Jurkat, Clone E6-1 (cell line): Measurements from ENCODE around the gene FUCA1.
"Not testable (repeated sequence)": the region's sequence is repeated elsewhere in the genome, so short reads cannot be mapped to it uniquely, and the experiment has no call there.

ENCODE experiments used
- DNase-seq: peaks from one replicate; pipeline ENCODE4 v3.0.0-alpha.2; 2011; ENCODE audit warnings: low read depth, low spot score
- H3K4me3 ChIP-seq: 2 replicates; pipeline ENCODE4 v1.5.1; 2011; ENCODE audit warnings: mild to moderate bottlenecking, low read length, control low read depth, moderate library complexity

The FUCA1 gene

DNA sequence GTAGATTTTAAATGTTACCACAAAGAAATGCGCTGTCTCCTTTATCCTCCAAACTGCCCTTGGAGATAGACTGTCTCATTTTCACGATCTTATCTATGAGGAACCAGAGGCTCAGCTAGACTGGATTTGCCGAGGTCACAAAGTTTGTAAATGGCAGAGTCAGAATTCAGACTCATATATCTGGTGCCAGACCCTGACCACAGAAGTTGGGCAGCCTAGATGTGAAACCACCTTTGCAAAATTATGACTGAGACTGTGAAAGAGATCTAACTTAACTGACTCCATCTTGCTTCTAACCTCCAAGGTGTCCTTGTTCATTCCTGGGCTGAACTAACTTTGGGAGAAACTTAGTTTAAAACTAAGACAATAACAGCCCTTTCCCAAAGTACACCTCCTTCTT is 31.0 kb upstream of the FUCA1 start:
- no peak for DNase-seq
- no peak overlapping the region for H3K4me3 ChIP-seq

- no peak overlapping the region for H3K4me3 ChIP-seq
- no peak for DNase-seq
These were observed 29.0 kb upstream of the FUCA1 start for GRCh38 chr1:23897083-23897482.

GRCh38 chr1:23896491-23896890 is 28.4 kb upstream of the FUCA1 start:
- H3K4me3 ChIP-seq = 0 out of 2 replicates have a peak overlapping the region, but pooled peaks have one; percentile 2
- DNase-seq = peak; percentile 95

- no peak overlapping the region for H3K4me3 ChIP-seq
- DNase-seq = no peak
These were observed 27.9 kb upstream of the FUCA1 start for GRCh38 chr1:23895993-23896392.

- no peak overlapping the region for H3K4me3 ChIP-seq
- DNase-seq = no peak
These were observed 27.0 kb upstream of the FUCA1 start for GRCh38 chr1:23895082-23895481.

GRCh38 chr1:23889074-23889473 is 21.0 kb upstream of the FUCA1 start:
- no peak for DNase-seq
- H3K4me3 ChIP-seq = no peak overlapping the region

GRCh38 chr1:23885222-23885621 is 17.1 kb upstream of the FUCA1 start:
- no peak overlapping the region for H3K4me3 ChIP-seq
- DNase-seq = no peak

DNA sequence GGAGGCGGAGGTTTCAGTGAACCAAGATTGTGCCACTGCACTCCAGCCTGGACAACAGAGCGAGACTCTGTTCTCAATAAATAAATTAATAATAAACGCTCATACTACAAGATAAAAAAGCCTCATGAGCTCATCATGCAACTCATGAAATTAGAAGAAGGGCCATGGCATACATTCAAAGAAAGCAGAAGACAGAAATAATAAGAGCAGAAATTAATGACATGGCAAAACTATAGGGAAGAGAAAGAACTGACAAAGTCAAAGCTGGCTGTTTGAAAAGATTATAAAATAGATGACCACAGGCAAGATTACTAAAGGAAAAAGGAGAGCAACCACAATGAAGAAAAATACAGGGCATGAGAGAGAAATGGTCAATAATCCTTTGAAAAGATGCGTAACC is 14.7 kb upstream of the FUCA1 start:
- DNase-seq = no peak
- H3K4me3 ChIP-seq = no peak overlapping the region

DNA sequence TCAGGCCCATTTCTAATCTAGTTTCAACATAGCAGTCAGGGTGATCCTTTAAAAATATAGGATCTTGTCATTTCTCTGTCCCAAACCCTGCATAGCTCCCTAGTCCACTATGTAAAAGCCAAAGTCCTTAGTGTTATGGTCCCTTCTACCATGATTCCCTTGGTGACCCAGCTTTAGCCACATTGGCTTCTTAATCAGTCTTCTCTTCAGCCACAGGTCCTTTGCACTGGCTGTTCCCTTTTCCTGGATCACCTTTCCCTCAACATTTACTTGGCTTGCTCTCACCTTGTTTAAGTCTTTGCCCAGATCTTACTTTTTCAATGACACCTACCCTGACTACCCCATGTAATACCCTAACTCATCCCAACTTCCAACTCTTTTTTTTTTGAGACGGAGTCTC is 11.7 kb upstream of the FUCA1 start:
- no peak for DNase-seq
- H3K4me3 ChIP-seq = no peak overlapping the region

- H3K4me3 ChIP-seq = no peak overlapping the region
- DNase-seq = no peak
These were observed 10.6 kb upstream of the FUCA1 start for GRCh38 chr1:23878668-23879067.

DNA sequence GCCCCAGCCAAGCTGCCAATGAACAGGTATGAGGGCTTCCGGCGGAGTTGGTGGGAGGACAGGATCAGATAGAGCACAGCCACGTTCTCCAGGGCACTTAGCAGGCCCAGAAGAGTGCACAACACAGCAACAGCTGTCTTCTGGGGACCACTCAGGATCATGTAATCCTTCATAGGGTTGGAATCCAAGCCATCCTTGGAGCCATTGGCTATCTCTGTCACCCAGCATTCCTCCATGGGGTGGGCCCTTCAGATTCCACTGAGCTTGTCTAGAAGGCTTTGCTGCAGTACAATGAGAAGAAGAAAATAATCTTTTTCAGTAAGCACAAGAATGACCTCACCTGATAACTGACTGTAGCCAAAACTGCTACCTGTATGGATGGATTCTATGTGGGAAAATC is 7.3 kb upstream of the FUCA1 start:
- H3K4me3 ChIP-seq = no peak overlapping the region

DNA sequence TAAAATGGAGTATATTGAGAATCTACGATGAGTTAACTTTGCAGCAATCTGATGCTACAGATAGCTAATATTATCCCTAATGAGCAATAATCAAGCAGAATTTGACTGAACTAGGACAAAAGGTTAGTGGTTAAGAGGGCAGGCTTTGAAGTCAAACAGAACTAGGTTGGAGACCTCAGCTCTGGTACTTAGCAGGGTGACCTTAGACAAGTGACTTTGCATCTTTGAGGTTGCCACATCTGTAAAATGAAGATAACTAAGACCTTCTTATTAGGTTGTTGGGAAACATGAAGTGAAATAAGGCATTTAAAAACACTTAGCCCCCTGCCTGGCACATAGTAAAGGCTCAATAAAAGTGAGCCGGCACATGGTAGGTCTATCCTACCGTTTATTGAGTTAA is 4.3 kb upstream of the FUCA1 start:
- DNase-seq = no peak
- no peak overlapping the region for H3K4me3 ChIP-seq

More for the DNA sequence above, 7.3 kb upstream of the FUCA1 start:
- DNase-seq = no peak

DNA sequence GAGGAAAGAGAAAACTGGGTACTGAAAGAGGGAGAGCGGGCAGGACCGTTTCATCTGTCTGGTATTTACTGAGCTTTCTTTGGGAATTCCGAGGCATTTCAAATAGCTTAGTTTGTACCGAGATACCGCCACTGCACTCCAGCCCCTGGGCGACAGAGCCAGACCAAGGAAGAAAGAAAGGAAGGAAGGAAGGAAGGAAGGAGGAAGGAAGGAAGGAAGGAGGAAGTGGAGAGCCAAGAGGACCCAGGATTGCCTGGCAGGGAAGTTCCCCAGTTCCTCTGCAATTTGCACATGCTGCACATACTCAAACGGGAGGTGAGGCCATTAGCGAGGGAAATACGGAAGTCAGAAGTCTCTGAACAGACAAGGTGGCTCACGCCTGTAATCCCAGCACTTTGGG is 961 bp upstream of the FUCA1 start:
- no peak for DNase-seq
- H3K4me3 ChIP-seq = no peak overlapping the region

DNA sequence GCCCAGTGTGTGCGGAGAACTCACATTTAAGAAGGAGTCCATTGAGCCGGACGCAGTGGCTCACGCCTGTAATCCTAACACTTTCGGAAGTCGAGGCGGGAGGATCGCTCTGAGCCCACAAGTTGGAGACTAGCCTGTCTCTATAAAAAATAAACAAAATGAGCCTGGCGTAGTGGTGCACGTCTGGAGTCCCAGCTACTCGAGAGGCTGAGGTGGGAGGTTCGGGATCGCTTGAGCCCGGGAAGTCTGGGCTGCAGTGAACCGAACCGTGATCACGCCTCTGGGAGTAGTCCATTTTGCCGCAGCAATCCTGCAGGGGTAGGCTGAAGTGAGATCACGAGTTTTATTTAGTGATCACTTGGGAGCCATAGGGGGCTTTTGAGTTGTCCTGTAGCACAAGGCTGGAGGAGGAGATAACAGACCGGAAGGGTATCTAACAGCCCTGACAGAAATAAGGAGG is 497 bp upstream of the FUCA1 start:
- DNase-seq = no peak
- peak overlapping the region; percentile 76 for H3K4me3 ChIP-seq

- peak overlapping the region; percentile 76 for H3K4me3 ChIP-seq
- no peak for DNase-seq
These were observed 572 bp downstream of the FUCA1 start for GRCh38 chr1:23867542-23867894.

GRCh38 chr1:23865543-23865930 is 2.6 kb downstream of the FUCA1 start:
- DNase-seq = no peak
- no peak overlapping the region for H3K4me3 ChIP-seq

GRCh38 chr1:23864801-23865542 is 3.1 kb downstream of the FUCA1 start:
- no peak for DNase-seq
- H3K4me3 ChIP-seq = no peak overlapping the region

DNA sequence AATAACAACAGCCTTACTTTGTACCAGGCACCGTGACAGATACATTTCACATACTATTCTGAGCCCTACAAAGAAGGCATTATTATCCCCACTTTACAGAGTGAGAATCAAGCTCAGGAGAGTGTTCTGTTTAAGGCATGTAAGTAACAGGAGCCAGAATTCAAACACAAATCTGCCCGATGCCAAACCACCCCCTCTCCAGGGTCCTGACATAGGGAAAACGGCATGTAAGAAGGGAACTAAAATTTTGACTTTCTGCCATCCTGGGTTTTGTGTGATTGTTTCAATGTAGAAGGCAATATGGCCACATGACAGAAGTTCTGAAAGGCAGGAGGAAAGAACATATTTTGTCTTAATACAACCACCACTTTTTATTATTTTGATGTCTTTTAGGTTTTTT is 5.5 kb downstream of the FUCA1 start:
- H3K4me3 ChIP-seq = no peak overlapping the region
- DNase-seq = no peak

GRCh38 chr1:23854568-23854967 is 13.5 kb downstream of the FUCA1 start:
- H3K4me3 ChIP-seq = no peak overlapping the region
- peak; percentile 17 for DNase-seq

DNA sequence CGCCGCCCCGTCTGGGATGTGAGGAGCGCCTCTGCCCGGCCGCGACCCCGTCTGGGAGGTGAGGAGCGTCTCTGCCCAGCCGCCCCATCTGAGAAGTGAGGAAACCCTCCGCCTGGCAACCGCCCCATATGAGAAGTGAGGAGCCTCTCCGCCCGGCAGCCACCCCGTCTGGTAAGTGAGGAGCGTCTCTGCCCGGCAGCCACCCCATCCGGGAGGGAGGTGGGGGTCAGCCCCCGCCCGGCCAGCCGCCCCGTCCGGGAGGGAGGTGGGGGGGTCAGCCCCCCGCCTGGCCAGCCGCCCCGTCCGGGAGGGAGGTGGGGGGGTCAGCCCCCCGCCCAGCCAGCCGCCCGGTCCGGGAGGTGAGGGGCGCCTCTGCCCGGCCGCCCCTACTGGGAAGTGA is 15.0 kb downstream of the FUCA1 start:
- not testable (repeated sequence) for DNase-seq, H3K4me3 ChIP-seq

DNA sequence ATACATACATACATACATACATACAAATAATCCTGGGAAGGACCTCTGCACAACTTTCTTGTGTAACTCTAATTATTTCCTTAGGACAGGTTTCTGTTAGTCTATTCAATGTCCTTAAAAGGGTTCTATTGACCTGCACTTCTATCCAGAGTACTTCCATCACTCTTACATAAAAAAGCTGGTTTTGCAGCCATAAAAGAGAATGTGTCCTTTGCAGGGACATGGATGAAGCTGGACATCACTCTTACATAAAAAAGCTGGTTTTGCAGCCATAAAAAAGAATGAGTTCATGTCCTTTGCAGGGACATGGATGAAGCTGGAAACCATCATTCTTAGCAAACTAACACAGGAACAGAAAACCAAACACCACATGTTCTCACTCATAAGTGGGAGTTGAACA is 16.7 kb downstream of the FUCA1 start:
- DNase-seq, H3K4me3 ChIP-seq: not testable (repeated sequence)
